Gastroesophageal sphincter (tissue), 4 donors: ENCODE data around the gene MEGF11. TPM values are rescaled to one million over a fixed set of nuclear protein-coding genes. Genes with fewer than 3 reads are reported as not detected.

Experiments
- ATAC-seq: fragments of 150-250 bp; one replicate; pipeline ENCODE4 v1.9.1; 2016; ENCODE audit warnings: mild to moderate bottlenecking, moderate library complexity
- H3K27ac ChIP-seq, 4 donors: fragments of 200-600 bp; sonication (generic) in 3 of 4; 1 replicate in 3 of 4; 2 replicates in 1 of 4; pipeline ENCODE4 v1.5.1; 2016 to 2019
- H3K27me3 ChIP-seq: fragments of 200-600 bp; sonication (generic); one replicate; pipeline ENCODE4 v1.5.1; 2019
- H3K36me3 ChIP-seq, 2 donors: fragments of 200-600 bp; sonication (generic); one replicate each; pipeline ENCODE4 v1.5.1; 2019; ENCODE audit warnings: control low read depth in 1 of 2
- H3K4me1 ChIP-seq, 3 donors: fragments of 200-600 bp; sonication (generic); 1 replicate in 2 of 3; 2 replicates in 1 of 3; pipeline ENCODE4 v1.5.1; 2016 to 2019; ENCODE audit warnings: control low read depth in 2 of 3
- H3K4me3 ChIP-seq, 2 donors: fragments of 200-600 bp; sonication (generic); one replicate each; pipeline ENCODE4 v1.5.1; 2019; ENCODE audit warnings: mild to moderate bottlenecking in 1 of 2, moderate library complexity in 1 of 2
- H3K9me3 ChIP-seq, 3 donors: fragments of 200-600 bp; sonication (generic); one replicate each; pipeline ENCODE4 v1.5.1; 2017 to 2019; ENCODE audit warnings: control low read depth in 2 of 3
- EP300 ChIP-seq: sonication (generic); formaldehyde crosslinking; IDR thresholded peaks from one replicate; pipeline ENCODE4 v1.6.1; 2017; ENCODE audit warnings: antibody characterized with exemption, mild to moderate bottlenecking
- POLR2A ChIP-seq, 2 donors: fragments of 450-650 bp; IDR thresholded peaks; one replicate each; pipeline ENCODE4 v1.6.1; 2017; ENCODE audit warnings: antibody characterized with exemption in 2 of 2, mild to moderate bottlenecking in 2 of 2, moderate library complexity in 1 of 2
- POLR2AphosphoS5 ChIP-seq: sonication (generic); formaldehyde crosslinking; IDR thresholded peaks from one replicate; pipeline ENCODE4 v1.6.1; 2017; ENCODE audit warnings: antibody characterized with exemption
- WGBS, 2 donors: methylation state at CpG; one replicate each; pipeline ENCODE4 v1.1.5; 2018; ENCODE audit warnings: low coverage in 1 of 2; 5-methylcytosine and 5-hydroxymethylcytosine counted together
- total RNA-seq, 4 donors: library from RNA; depleted of rRNA; stranded (reverse); fragments of >200 nt; gene quantifications; one replicate each; pipeline ENCODE4 v1.1.0, GENCODE V29; 2016
- TF ChIP-seq, protein P1 (sequence below), 4 experiments: fragments of 200-600 bp in 2 of 4; fragments of 450-650 bp in 2 of 4; sonication (generic) in 1 of 4; IDR thresholded peaks; one replicate each; pipeline ENCODE4 v1.5.1; 2017 to 2019; ENCODE audit warnings: antibody characterized with exemption in 4 of 4, mild to moderate bottlenecking in 2 of 4, moderate library complexity in 2 of 4

Gene MEGF11
- total RNA-seq, 4 donors from 2014 or later: 0.08 TPM; not detected in 3

DNA sequence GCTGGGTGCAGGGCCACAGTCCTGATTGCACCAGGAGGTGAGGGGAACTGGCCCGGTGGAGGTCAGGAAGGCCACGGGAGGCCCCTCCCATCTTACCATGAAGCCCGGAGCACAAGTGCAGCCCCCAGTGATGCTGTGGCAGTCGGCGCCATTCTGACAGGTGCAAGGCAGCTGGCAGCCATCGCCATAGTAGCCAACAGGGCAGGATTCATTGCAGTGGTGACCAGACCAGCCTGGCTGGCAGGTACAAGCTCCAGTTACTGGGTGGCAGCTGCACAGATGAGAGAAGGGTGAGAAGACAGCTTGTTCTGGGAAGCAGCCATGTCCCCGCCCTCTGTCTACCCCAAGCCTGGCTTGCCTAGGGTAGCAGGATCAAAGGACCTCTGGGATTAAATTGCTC, 296.1 kb downstream of the MEGF11 start:
- no peak for ATAC-seq
- H3K27ac ChIP-seq: no peak overlapping the region
- TF ChIP-seq POLR2A (IDR thresholded peaks at IDR 0.05) (no peak), EP300 (no peak), POLR2AphosphoS5 (no peak)
- TF ChIP-seq, protein P1, sequence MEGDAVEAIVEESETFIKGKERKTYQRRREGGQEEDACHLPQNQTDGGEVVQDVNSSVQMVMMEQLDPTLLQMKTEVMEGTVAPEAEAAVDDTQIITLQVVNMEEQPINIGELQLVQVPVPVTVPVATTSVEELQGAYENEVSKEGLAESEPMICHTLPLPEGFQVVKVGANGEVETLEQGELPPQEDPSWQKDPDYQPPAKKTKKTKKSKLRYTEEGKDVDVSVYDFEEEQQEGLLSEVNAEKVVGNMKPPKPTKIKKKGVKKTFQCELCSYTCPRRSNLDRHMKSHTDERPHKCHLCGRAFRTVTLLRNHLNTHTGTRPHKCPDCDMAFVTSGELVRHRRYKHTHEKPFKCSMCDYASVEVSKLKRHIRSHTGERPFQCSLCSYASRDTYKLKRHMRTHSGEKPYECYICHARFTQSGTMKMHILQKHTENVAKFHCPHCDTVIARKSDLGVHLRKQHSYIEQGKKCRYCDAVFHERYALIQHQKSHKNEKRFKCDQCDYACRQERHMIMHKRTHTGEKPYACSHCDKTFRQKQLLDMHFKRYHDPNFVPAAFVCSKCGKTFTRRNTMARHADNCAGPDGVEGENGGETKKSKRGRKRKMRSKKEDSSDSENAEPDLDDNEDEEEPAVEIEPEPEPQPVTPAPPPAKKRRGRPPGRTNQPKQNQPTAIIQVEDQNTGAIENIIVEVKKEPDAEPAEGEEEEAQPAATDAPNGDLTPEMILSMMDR (IDR thresholded peaks at IDR 0.05): no peak
- H3K27me3 ChIP-seq: peaks cover 47% of the 10 kb centered on the region
- 63% methylated on average over 1 of the region's 7 CpGs; no CpG with 5 or more reads in 1 of the 2 donors for WGBS, 2 donors
- H3K4me1 ChIP-seq: no peaks in the 10 kb centered on the region
- no peaks in the 10 kb centered on the region for H3K9me3 ChIP-seq
- H3K4me3 ChIP-seq: no peak overlapping the region
- H3K36me3 ChIP-seq: no peaks in the 10 kb centered on the region

DNA sequence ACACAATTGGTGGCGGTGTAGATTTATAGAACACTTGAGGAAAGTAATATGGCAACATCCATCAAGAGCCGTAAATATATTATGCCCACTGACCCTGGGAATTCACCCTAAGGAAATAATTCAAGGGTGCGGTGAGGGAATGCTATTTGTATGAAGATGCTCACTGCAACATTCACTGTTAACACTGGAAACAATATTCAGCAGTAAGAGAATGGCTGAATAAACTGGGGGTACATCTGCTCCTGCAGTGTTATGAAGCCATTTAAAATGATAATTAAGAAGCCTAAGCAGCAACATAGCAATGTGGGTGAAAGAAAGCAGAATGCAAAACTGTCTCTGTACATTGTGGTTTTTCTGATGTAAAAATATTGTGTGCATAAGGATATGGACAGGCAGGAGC, 296.7 kb downstream of the MEGF11 start:
- H3K27me3 ChIP-seq: peaks cover 46% of the 10 kb centered on the region
- WGBS, 2 donors: 76 to 82% methylated on average over 2 to 3 of the region's 3 CpGs
- TF ChIP-seq POLR2AphosphoS5: no peak
- TF ChIP-seq EP300: no peak
- no peak for TF ChIP-seq POLR2A (IDR thresholded peaks at IDR 0.05)
- TF ChIP-seq, protein P1 (IDR thresholded peaks at IDR 0.05): no peak

DNA sequence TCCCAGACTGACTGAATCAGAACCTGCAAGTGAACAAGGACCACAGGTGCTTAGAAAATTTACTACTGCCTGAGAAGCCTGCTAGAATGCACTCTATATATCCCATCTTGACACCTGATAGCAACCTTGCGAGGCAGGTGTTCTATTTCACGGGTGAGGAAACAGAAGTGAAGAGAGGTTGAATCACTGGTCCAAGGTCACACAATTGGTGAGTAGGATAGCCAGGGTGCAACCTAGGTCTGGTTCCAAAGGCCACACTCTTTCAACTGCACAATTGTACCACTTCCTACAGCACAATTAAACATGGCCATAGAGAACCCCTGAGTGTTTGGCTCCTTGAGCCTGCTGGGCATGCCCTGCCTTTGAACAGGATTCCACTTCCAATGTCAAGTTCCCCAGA, 297.2 kb downstream of the MEGF11 start:
- TF ChIP-seq EP300: no peak
- no peak for TF ChIP-seq POLR2AphosphoS5
- TF ChIP-seq, protein P1 (IDR thresholded peaks at IDR 0.05): no peak
- TF ChIP-seq POLR2A (IDR thresholded peaks at IDR 0.05): no peak
- Histone ChIP-seq H3K4me3 (no peak overlapping the region), H3K36me3 (no peaks in the 10 kb centered on the region), H3K27ac (no peak overlapping the region), H3K9me3 (no peaks in the 10 kb centered on the region), H3K4me1 (no peaks in the 10 kb centered on the region), H3K27me3 (peaks cover 41% of the 10 kb centered on the region)
- no peak for ATAC-seq
- WGBS, 2 donors: 78% methylated on average over 2 of the region's 2 CpGs; no CpG with 5 or more reads in 1 of the 2 donors

More for the DNA sequence above, 296.7 kb downstream of the MEGF11 start:
- Histone ChIP-seq H3K4me3 (no peak overlapping the region), H3K9me3 (no peaks in the 10 kb centered on the region), H3K4me1 (no peaks in the 10 kb centered on the region), H3K27ac (no peak overlapping the region), H3K36me3 (no peaks in the 10 kb centered on the region)
- ATAC-seq: no peak

DNA sequence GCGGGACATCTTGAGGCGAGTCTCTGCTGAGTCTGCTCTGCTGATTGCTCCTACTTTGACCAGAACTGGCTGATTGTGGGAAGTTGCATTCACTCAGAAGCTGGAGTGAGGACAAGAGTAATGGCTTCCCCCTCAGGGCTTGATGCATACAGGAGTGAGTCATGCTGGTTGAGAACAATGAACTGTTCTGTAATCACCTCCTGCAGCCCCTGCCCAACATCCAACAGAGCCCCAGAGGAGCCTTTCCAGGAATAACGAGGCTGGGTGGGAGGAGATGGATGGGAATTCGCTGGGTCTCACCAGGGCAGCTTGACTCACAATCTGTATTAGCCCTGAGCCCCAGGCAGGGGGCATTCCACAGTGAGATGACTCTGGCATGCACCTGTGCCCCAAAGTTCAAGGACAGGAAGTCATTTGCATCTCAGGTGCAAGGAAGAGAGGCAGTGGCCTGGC, 299.2 kb downstream of the MEGF11 start:
- Histone ChIP-seq H3K27ac (no peak overlapping the region), H3K4me3 (no peak overlapping the region), H3K36me3 (no peaks in the 10 kb centered on the region), H3K9me3 (no peaks in the 10 kb centered on the region), H3K4me1 (no peaks in the 10 kb centered on the region), H3K27me3 (peaks cover 41% of the 10 kb centered on the region)
- TF ChIP-seq, protein P1 (IDR thresholded peaks at IDR 0.05): no peak
- TF ChIP-seq POLR2AphosphoS5: no peak
- TF ChIP-seq EP300: no peak
- no peak for TF ChIP-seq POLR2A (IDR thresholded peaks at IDR 0.05)
- WGBS, 2 donors: 67 to 86% methylated on average over 2 to 3 of the region's 4 CpGs
- no peak for ATAC-seq

DNA sequence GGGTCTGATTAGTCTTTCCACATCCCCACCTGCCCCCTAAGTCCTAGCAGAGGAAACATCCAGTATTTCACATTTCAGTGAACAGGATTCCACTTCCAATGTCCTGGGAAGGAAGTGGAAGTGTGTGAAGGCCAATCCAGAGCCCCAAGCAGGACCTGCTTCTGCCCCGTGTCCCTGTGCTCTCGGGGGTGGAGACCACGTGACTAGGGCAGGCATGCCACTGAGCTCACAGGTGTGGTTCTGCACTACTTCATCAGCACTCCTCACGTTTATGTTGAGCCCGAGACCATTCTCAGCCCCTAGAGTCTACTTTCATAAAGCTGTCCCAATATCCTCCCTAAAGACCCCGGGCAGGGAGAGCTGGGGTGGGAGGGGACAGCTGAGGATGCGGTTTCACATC, 299.9 kb downstream of the MEGF11 start:
- ATAC-seq: no peak
- H3K4me3 ChIP-seq: no peak overlapping the region
- H3K36me3 ChIP-seq: no peaks in the 10 kb centered on the region
- no peak overlapping the region for H3K27ac ChIP-seq
- no peaks in the 10 kb centered on the region for H3K4me1 ChIP-seq
- TF ChIP-seq POLR2A (IDR thresholded peaks at IDR 0.05) (no peak), POLR2AphosphoS5 (no peak), EP300 (no peak)
- TF ChIP-seq, protein P1 (IDR thresholded peaks at IDR 0.05): no peak
- H3K9me3 ChIP-seq: no peaks in the 10 kb centered on the region
- peaks cover 46% of the 10 kb centered on the region for H3K27me3 ChIP-seq
- 75% methylated on average over 7 of the region's 7 CpGs; no CpG with 5 or more reads in 1 of the 2 donors for WGBS, 2 donors
